Endothelial cell of umbilical vein (primary cell): ENCODE measurements around the gene CTNND2.

Source experiments
- CTCF ChIP-seq, 2 donors: IDR thresholded peaks; 1 replicate in 1 of 2; 2 replicates in 1 of 2; pipeline ENCODE4 v1.5.1; 2011; ENCODE audit warnings: low read length in 2 of 2, mild to moderate bottlenecking in 2 of 2, moderate library complexity in 2 of 2, control low read depth in 1 of 2, inconsistent platforms in 1 of 2, low read depth in 1 of 2; ENCODE audit not compliant: insufficient read depth in 1 of 2; ENCODE audit errors: extremely low read depth in 1 of 2
- EZH2 ChIP-seq: IDR thresholded peaks from 2 replicates; pipeline ENCODE4 v1.6.1; 2012; ENCODE audit warnings: borderline replicate concordance, low read depth, mild to moderate bottlenecking, moderate library complexity, low read length, inconsistent platforms; ENCODE audit not compliant: severe bottlenecking
- GATA2 ChIP-seq: IDR thresholded peaks from 2 replicates; pipeline ENCODE4 v1.7.0; 2011; ENCODE audit warnings: low read depth, mild to moderate bottlenecking, moderate library complexity, mixed read lengths, low read length; ENCODE audit not compliant: insufficient read length, insufficient read depth
- JUN ChIP-seq: IDR thresholded peaks from 2 replicates; pipeline ENCODE4 v1.6.1; 2011; ENCODE audit warnings: borderline replicate concordance, low read depth; ENCODE audit not compliant: insufficient read length, insufficient read depth
- MAX ChIP-seq: IDR thresholded peaks from 2 replicates; pipeline ENCODE4 v1.6.1; 2011; ENCODE audit not compliant: insufficient read depth, insufficient read length
- MYC ChIP-seq: IDR thresholded peaks from one replicate; pipeline ENCODE4 v1.6.1; 2011; ENCODE audit warnings: mild to moderate bottlenecking, low read depth, low read length
- POLR2A ChIP-seq: IDR thresholded peaks from 2 replicates; pipeline ENCODE4 v1.6.1; 2012; ENCODE audit warnings: low read depth, mild to moderate bottlenecking, control low read depth, low read length
- POLR2AphosphoS5 ChIP-seq: IDR thresholded peaks from 2 replicates; pipeline ENCODE4 v1.6.1; 2012; ENCODE audit warnings: low read depth, mild to moderate bottlenecking, control low read depth, low read length, moderate library complexity; ENCODE audit not compliant: insufficient read depth

- TF ChIP-seq EZH2 (no peak), CTCF (IDR thresholded peaks at IDR 0.05; ENCODE audit: extremely low read depth in 1 of 2, insufficient read depth in 1 of 2, low read depth in 1 of 2, low read length in 2 of 2) (no peak), POLR2A (no peak), MAX (no peak), POLR2AphosphoS5 (no peak), JUN (no peak), MYC (no peak), GATA2 (no peak)
Observed at GRCh38 chr5:11227064-11227463, 677.2 kb downstream of the CTNND2 start.
